ENCODE data around the gene AATF.

Gene AATF

DNA sequence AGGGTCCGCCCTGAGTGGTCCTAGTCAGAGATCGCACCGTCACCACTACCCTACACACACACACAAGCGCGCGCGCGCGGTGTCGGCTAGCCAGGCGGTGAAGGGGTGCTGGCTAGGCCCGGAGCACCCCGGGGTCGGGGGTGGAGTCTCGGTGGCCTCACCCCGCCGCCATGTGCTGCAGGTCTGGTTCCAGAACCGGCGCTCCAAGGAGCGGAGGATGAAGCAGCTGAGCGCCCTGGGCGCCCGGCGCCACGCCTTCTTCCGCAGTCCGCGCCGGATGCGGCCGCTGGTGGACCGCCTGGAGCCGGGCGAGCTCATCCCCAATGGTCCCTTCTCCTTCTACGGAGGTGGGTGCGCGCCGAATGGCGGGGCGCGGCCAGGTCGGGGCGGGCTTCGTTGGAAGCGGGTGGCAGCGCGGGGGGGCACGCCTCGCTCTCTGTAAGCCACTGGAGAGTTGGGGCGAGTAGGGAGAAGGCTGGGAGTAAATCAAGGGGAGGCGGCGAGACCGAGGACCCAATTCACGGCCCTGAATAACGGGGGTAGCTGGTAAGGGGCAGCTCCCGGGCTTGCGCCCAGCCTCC is 6.6 kb upstream of the AATF start:
- DNase-seq, result no peak

DNA sequence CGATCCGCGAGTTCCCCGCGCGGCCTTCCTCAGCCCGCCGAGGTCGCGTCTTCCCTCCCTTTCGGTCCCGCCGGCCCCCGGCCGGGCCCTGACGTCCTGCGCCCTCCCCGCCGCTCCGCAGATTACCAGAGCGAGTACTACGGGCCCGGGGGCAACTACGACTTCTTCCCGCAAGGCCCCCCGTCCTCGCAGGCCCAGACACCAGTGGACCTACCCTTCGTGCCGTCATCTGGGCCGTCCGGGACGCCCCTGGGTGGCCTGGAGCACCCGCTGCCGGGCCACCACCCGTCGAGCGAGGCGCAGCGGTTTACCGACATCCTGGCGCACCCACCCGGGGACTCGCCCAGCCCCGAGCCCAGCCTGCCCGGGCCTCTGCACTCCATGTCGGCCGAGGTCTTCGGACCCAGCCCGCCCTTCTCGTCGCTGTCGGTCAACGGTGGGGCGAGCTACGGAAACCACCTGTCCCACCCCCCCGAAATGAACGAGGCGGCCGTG is 6.1 kb upstream of the AATF start:
- DNase-seq, result no peak

DNA sequence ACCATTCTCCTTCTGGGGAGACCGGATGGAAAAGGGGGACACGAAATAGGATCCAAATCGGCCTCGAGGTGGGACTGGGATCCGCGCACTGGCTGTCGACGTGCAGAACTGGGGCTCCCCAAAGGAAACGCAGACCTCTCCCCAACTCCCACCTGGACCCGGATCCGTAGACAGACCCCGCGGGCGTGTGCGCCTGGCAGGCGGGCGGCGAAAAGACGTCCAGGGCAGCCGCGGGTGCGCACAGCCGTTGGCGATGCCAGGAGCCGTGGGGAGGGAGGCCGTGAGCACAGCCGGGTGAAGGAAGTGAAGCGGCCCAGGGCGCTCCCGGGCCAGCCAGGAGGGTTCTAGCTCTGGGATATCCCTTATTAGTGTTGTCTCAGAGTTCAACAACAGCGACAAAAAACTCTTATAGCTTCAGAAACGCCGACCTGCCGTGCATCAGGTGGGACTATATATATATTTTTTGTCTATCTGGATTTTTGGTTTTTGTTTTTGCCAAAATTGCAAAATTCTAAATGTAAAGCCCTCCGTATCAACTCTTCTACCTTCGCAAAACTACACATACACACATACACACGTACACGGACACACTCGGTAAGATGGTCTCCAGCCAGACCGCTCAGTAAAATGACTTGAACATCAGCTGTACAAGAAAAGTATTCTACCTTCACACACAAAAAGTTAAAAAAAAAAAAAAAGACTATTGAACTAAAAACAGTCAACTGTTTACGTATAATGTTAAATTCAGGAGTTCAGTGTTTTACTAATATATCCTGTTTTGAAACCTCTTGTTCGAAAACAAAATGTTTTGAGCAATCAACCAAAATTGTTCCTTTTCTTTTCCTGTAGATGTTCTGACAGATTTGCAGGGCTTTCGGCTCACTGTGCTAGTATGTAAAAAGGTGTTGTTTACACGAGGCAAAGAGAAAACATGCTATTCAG is 5.2 kb upstream of the AATF start:
- DNase-seq, result no peak

DNA sequence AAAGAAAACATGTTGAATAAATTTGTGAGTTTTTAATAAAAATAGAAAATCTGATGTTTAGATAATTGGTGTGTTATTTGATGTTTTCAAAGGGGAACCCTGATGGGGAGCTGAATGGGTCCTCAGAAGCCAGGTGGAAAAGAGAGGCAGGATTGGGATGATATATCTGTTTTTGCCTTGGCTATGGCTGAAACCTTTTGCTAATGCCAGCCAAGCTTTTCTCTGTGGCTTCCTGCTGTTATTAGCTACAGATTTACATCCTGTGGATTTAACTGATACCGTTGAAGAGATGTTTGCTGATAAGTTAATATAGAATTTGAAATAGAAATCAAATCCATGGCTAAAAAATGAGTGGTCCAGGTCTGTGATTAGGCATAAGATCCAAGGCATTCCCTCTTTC is 4.2 kb upstream of the AATF start:
- DNase-seq, result no peak

DNA sequence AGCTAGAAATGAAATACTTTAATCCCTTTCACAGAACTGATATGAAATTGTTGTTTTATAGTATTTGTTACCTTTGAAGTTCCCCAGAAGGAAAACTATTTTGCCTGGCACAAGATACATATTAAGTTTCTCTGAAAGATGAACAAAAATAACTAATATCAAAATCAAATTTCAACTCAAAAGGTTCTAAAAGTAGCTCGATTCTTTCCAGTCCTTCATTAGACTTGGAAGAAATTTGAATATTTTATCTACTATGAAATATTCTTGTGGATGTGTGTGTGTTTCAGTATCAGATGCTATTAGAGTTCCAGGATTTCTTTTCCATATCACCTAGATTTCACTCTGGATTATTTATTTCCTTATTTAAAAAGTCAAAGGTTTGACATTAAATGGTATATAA is 3.6 kb upstream of the AATF start:
- DNase-seq, result no peak

DNA sequence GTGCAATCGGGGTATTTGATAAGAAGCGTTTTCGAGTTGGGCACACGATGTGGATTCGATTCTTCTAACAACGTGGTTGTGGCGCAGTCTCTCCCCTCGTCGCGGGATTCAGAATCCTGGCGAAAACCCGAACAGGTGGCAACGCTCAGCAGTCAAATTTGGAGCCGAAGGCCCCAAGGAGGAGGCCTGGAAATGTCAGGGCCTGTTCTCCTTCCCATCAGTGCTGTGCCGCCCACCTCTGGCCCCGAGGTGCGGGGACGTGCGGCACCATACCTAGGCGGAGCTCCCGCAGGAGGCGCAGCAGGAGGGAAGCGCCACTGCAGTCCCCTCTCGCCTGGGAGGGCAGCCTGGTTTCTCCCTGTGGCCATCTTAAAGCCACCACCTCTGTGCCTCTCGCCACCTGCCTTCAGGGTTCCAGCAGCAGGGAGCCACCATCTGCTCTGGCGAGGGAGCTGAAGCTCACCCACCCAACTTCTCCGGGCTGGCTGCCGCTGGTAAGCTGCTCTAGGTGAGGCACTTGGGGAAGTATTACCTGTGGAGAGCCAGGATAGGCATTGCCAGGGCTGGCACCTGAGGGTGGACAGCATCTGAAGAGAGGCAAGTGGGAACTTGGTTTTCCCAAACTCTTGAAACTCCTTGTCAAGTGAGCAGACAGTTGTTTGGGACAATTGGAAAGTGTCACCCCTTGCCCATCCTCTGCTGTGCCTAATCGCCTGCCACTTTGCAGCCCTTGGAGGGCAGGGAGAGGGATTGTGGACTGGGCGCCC is 2.6 kb upstream of the AATF start:
- no peak for DNase-seq

DNA sequence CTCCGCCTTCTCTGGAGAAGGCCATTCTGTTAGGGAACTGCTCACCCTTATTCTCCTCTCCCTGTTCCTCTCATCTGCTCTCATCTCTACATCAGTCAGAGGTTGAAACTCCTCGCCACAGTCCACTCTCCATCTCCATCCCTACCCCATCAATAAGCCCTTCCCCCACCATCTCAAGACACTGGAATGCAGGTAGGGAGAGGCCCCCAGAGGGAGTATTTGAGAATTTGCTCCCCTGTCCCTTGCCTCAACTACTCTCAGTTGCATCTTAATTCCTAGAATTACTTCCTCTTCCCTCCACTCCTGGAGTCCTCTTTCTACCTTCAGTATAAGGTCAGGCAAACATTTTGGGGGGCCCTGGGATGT is 2.0 kb upstream of the AATF start:
- DNase-seq, result no peak

DNA sequence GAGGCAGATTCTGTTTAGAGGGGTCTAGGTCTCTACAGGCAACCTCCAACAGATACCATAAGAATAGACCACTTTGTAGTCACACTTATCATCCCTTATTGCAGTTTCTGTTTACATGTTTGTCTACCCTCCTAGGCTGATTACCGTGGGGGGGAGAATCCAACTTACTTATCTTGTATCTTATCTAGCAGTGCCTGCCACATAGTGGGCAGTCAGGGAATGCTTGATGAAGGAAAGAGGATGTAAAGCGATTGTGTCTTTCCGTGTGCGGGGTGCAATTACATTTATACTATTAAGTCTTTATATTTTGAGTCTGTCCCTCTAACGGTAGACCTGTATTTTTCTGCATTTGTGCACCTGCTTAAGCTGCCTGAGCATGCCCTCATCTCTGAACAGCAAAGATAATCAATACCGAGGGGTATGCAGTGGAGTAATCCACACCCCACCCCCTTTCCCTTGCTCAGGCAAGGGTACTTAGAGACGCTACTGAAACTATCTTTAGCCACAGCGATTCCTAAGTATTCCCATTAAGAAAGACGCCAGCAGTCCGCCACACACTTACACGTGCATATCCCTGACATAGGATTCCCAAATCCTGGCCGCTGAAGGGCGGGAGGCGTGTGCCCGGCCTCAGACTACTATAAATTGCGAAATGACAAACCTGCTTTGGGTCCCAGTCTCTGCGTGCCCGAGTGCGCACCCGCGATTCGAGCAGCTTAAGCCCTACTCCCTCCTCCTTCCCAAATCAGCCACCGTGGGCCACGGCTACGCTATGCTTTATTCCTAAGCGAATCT is 635 bp upstream of the AATF start:
- DNase-seq, result no peak

DNA sequence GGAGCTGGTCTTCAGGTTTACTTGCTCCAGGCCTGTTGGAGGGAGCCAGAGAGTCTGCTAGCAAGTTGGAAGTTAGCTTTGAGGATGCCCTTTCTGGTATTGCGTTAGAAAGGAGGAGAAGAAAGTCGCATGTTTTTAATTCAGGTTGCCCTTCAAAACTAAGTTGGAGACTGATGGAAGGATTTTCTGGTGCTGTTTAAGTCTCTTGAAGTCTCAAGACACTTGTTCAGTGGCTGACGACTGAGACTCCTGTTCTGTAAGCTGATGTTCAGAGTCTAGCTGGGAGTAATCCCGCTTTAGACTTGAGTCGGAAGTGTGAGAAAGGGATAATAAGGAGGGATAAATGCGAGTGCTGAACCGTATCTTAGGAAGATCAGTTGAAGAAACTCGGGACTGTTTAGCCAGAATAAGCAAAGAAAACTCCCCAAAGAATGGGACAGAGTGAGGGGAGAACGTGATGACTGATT is 740 bp downstream of the AATF start:
- no peak for DNase-seq

DNA sequence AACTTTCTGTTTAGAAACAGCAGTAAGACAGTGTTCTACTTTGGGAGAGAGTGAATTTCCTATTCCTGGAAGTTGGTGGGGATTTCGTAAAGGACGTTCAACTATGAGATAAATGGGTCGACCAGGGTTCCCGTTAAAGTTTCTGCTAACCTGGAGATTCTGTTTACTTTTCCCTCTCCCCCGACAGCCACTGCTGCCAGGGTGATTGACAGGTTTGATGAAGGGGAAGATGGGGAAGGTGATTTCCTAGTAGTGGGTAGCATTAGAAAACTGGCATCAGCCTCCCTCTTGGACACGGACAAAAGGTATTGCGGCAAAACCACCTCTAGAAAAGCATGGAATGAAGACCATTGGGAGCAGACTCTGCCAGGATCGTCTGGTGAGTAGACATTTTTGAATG is 1.3 kb downstream of the AATF start:
- DNase-seq, result no peak

DNA sequence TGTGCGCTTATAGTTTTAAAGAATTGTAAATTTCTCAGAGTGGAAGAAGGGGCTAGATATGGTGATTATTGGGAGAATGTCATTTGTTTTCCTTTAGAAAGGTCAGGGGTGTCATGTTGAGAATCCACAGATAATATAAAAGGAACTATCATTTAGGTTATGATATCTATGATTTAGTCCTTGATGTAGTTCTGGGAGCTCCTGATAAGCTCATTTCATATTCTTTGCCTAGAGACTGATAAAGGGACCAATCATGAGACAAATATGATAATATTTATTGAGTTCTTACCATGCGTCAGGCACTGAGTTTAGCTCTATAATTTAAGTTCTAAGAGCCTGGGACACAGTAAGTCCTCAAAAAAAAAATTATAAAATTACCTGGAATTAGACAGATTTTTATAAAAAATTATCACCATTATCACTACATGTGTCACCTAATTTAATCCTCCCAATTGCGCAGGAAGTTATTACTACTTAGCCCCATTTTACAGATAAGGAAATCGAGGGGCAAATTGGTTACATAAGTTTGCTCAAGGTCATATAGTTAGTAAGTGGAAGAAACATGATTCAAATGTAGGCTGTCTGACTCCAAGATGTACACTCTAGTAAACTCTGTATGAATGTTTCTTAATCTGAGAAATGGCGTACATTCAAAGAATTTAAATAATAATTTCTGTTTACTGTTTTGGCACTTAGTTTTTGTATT is 2.5 kb downstream of the AATF start:
- DNase-seq, result no peak

DNA sequence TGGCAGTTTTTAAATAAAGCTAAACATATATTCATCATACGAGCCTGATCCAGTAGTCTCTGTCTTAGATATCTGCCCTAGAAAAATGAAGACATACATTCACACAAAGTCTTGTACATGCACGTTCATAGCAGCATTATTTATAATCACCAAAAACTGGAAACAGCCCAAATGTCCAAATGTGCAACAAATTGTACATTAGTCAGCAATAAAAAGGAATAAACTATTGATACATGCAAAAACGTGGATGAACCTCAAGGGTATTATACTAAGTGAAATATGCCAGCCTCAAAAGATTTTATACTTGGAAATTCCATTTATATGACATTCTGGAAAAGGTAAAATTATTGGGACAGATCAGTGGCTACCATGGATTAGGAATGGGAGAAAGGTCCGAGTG is 22.8 kb downstream of the AATF start:
- no peak for DNase-seq

DNA sequence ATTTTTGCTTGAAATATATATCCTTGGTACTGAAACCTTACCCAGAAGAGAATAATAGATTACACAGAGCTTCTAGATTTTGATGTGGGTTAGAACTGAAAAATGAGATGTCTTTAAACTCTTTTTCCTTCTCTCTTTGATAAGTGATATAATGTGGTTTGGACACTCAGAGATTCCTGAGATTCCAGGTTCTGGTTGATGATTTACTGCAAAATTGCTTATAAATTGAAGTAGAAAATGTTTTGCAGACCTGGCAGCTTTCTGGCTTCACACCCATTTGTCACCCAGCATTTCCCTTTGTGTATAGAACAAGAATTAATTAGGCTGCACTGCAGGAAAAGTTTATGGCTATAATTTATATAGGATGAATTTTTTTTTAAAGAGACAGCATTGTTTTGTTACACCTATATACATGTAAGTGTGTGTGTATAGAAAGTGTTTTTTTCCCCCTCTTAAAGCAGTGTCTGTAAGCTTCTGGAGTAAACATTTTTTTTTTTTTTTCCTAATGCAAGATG is 23.5 kb downstream of the AATF start:
- no peak for DNase-seq

DNA sequence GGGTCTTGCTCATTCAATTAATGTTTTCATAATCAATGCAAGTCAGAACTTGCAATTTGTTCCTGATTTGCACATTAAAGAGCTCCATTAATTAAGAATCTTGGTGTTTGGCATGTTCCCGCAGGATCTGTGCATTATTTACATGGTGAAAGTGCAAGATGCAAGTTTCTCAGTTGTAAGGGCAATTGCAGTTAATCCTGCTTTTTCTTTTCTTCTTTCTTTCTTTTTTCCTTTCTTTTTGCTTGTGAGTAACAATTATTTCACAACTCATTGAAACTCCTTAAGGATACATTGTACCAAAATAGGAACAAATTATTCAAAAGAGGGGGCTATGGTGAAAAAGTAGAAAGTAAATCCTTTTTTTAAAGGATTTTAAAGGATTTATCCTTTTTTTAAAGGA is 24.2 kb downstream of the AATF start:
- no peak for DNase-seq

DNA sequence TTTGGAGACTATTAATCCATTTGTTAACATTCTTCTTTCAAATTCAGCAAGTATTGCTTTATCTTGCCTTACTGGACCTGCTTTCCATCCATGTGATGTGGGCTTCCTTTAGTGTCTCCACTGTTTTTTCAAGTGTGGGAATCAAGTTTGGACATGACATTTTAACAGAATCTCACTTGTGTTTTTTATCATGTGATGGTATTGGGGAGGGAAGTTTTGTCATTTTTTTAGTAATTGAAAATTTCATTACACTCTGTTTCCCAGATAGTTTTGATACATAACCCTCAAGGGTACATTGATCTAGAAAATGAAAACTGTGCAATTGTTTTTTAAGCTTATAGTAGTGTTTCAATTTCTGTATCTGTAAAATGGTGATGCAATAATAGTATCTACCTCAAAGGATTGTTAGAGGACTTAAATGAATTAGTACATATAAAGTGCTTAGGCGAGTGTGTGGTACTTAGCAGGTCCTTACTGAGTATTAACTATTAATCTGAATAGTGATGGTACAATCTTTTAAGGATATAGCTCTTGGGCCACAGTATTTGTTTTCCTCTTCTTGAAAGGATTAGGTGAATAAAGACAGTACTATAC is 27.3 kb downstream of the AATF start:
- DNase-seq, result no peak

DNA sequence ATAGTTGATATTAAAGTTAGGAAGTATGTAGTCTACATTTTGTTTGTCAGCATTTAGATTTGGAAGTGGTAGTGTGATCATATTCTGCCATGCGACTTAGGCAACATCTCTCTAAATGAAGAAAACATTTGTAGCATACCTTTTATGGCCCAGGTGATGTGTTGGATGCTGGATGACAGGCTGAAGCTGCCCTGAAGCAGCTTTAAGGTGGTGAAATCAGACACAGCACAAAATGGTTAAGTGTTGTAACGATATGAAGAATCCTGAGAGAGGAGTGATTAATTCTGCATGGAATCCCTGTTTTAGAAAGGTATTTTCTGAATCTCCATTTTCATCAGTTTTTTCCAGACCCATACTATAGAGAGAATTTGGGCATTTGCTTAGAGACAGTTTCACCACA is 28.3 kb downstream of the AATF start:
- no peak for DNase-seq

DNA sequence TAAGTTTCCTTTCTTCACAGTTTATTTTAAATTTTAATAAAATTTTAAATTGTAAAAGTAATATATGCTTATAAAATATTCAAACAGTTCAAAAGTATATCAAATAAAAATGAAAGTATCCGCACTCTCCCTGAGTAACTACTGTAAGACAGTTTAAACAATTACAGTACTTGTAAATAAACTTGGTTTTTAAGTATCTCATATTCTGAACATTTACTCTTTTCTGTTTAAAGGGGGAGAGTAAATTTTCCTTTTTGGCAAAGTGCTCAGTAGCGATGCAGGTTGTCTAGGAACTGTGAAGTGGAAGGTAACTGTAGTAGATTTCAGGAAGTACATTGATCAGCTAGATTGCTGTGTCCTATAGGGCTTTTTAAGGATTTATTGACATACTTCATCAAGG is 28.8 kb downstream of the AATF start:
- no peak for DNase-seq

DNA sequence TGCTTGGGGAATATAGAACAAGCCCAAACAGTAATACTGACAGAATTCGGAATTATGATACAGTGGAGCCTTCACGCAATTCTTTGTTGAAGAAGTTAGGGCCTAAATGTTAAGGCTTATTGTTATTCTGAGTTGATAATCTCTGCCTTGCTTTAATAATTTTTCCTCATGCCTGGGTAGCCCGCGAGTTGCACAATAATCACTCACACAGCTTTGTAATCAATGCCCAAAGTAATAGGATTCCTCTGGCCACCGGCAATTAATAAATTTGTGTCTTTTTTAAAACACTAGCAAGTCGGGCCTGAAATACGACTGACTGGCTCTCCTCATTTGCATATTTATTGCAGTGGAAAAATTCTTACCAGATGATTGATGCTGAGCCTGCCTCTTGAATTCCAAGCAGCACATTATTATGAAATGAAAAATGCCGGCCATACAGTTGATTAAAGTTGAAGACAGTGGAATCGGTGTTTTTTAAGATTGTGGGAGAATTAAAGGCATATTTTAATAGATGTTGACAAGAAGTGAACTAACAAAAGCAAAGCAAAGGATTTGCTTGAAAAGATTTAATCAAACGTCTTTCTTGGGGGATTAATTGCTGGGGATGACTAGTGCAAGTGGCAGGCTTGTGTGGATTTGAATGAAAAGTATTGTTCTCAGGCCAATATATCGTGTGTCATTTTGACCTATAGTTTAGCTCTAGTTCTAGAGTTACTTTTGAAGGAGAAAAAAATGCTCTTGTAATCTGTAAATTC is 30.2 kb downstream of the AATF start:
- no peak for DNase-seq

DNA sequence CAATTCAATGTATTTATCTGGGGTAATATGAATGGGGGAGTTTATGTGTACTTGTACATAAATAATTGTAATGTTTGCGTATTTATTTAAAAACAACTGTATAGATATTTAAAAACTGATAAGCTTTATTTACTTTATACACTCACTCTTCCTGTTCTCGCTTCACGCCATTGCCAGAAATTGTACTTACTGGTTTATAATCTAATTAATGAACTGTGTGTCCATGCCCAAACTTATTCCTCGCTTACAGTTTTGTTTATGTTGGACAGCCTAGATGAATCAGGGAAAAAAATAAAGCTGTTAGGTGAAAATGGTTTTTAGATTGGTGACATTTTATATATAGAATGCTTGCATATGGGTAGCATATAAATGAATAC is 30.8 kb downstream of the AATF start:
- DNase-seq, result no peak

DNA sequence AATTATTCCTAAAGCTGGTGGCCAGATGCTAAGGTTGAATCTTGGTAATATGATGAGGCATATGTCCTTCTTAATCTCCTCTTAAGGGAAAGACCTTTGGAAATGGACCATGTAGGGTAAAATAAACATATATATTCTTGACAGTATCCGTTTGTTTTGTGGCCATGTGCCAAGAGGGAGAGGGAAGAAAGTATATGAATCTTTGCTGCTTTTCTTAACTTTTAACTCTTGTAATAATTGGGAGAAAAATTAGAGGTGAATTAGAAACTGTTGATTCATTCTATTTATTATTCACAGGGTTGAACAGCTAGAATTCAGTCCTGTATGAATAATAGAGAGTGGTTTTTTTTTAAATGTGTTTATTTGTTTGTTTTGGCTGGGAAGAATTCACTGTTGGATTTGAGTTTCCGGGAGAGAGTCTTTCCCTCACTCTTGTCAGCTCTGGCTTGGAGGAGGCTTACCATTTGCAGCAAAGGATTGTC is 31.6 kb downstream of the AATF start:
- peak; percentile 29 for DNase-seq

DNA sequence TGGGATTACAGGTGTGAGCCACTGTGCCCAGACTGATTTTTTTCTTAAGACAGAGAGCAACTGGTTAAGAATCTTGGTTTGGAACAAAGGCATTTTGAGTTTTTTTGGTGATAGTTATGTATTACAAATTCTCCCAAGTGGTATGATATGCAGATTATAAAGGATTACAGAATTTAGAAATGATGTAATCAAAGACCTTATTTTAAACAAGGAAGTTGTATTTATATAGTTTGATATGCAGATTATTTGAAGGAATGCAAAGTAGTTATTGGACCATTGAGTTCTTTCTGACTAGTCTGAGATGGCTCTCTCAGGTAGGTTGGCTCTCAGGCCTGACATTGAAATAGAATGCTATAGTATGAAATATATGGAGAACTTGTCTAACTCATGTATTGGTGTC is 34.9 kb downstream of the AATF start:
- no peak for DNase-seq
